Astrocyte (in vitro differentiated cells and primary cell): ENCODE measurements around the gene KIF11.

ENCODE experiments used
- EZH2 ChIP-seq: IDR thresholded peaks from 2 replicates; pipeline ENCODE4 v1.6.1; 2012; ENCODE audit warnings: mild to moderate bottlenecking, low read length, inconsistent platforms; ENCODE audit not compliant: insufficient read depth
- TF ChIP-seq, protein P1 (sequence below): IDR thresholded peaks from 2 replicates; pipeline ENCODE4 v1.5.1; 2011; ENCODE audit warnings: low read depth, mild to moderate bottlenecking, inconsistent platforms, low read length, moderate library complexity; ENCODE audit not compliant: insufficient read depth

DNA sequence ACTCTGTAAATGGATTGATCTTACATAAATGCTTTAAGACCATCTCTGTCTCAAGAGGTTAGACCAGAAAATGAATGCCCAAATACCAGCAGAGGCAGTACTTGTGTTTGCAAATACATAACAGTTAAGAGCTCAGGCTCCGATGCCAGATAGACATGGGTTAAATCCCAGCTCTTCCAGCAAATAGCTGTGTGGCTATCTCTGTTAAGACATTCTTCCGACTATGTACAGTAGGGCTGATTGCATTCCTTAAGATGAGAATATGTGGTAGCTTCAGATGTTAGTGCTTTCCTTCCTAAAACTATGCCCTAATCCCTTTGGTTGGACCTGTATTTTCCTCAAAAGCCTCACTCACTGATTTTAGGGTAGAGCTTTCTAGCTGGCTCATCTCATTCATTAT lies 21.3 kb upstream of the KIF11 start:
- TF ChIP-seq, protein P1, sequence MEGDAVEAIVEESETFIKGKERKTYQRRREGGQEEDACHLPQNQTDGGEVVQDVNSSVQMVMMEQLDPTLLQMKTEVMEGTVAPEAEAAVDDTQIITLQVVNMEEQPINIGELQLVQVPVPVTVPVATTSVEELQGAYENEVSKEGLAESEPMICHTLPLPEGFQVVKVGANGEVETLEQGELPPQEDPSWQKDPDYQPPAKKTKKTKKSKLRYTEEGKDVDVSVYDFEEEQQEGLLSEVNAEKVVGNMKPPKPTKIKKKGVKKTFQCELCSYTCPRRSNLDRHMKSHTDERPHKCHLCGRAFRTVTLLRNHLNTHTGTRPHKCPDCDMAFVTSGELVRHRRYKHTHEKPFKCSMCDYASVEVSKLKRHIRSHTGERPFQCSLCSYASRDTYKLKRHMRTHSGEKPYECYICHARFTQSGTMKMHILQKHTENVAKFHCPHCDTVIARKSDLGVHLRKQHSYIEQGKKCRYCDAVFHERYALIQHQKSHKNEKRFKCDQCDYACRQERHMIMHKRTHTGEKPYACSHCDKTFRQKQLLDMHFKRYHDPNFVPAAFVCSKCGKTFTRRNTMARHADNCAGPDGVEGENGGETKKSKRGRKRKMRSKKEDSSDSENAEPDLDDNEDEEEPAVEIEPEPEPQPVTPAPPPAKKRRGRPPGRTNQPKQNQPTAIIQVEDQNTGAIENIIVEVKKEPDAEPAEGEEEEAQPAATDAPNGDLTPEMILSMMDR, result no peak
- TF ChIP-seq EZH2, result no peak
